ENCODE results near the gene PMVK. TPM values are rescaled to one million over a fixed set of nuclear protein-coding genes. Genes with fewer than 3 reads are reported as not detected.

PMVK gene
- total RNA-seq, 1 experiment from 2014 or later: 26.3 TPM

- Histone ChIP-seq H3K27ac (ENCODE audit: insufficient read length, low read depth, low read length) (no peak overlapping the region), H3K4ac (ENCODE audit: low read depth, low read length) (no peak overlapping the region)
- TF ChIP-seq, protein P1, sequence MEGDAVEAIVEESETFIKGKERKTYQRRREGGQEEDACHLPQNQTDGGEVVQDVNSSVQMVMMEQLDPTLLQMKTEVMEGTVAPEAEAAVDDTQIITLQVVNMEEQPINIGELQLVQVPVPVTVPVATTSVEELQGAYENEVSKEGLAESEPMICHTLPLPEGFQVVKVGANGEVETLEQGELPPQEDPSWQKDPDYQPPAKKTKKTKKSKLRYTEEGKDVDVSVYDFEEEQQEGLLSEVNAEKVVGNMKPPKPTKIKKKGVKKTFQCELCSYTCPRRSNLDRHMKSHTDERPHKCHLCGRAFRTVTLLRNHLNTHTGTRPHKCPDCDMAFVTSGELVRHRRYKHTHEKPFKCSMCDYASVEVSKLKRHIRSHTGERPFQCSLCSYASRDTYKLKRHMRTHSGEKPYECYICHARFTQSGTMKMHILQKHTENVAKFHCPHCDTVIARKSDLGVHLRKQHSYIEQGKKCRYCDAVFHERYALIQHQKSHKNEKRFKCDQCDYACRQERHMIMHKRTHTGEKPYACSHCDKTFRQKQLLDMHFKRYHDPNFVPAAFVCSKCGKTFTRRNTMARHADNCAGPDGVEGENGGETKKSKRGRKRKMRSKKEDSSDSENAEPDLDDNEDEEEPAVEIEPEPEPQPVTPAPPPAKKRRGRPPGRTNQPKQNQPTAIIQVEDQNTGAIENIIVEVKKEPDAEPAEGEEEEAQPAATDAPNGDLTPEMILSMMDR (conservative IDR thresholded peaks at IDR 0.05): no peak
Measured at GRCh38 chr1:154951901-154952657, 15.6 kb upstream of the PMVK start.

More at GRCh38 chr1:154951901-154952657, 15.6 kb upstream of the PMVK start:
- H4K20me1 ChIP-seq (ENCODE audit: control insufficient read depth, insufficient read depth, insufficient read length): no peaks in the 10 kb centered on the region
- no peak overlapping the region for H3K9ac ChIP-seq (ENCODE audit: extremely low read depth, insufficient read length, low read length)
- H2BK5ac ChIP-seq (ENCODE audit: insufficient read length, low read length): no peak overlapping the region
- no peak overlapping the region for H2BK15ac ChIP-seq (ENCODE audit: low read depth, low read length)
- Mint-ChIP-seq H3K4me3 (no peak overlapping the region), H3K27ac (peak overlapping the region in 2 of 3 experiments; percentile 28 to 91; a peak in 1 of 7 replicates), H3K27me3 (ENCODE audit: low read depth) (no peaks in the 10 kb centered on the region), H3K36me3 (ENCODE audit: insufficient read depth in 1 of 3, low read depth in 3 of 3) (peaks cover 2 to 11% (median 10%) of the 10 kb centered on the region in 3 experiments; a peak in 6 of 7 replicates), H3K9me3 (no peaks in the 10 kb centered on the region), H3K4me1 (peaks cover 38 to 42% of the 10 kb centered on the region in 2 experiments)
- no peak overlapping the region for H2AK5ac ChIP-seq (ENCODE audit: insufficient read length, low read length)
- no peak overlapping the region for H3K18ac ChIP-seq (ENCODE audit: insufficient read length, low read depth, low read length)
- no CpG with 5 or more reads among the region's 15 CpGs for WGBS (ENCODE audit: extremely low coverage, insufficient read length, low lambda C conversion rate)
- H3K4me2 ChIP-seq (ENCODE audit: insufficient read depth, insufficient read length, low read length): no peak overlapping the region
- no peak for DNase-seq
- H2BK20ac ChIP-seq (ENCODE audit: low read depth, low read length, poor library complexity, severe bottlenecking): no peak overlapping the region
- H3K23ac ChIP-seq (ENCODE audit: insufficient read length, low read depth, low read length): no peak overlapping the region
- no peak overlapping the region for H2AFZ ChIP-seq (ENCODE audit: low read length)
- H3K4me1 ChIP-seq (ENCODE audit: insufficient read depth, low read length): peaks cover 4% of the 10 kb centered on the region; the same call in 1 of the 2 replicates
- peaks cover 16% of the 10 kb centered on the region for H3K23me2 ChIP-seq (ENCODE audit: insufficient read length, low read depth, low read length, poor library complexity, severe bottlenecking)
- H3K79me1 ChIP-seq (ENCODE audit: insufficient read depth, low read depth, low read length, poor library complexity, severe bottlenecking): no peaks in the 10 kb centered on the region
- no peak overlapping the region for H2BK120ac ChIP-seq (ENCODE audit: low read depth, low read length, poor library complexity, severe bottlenecking)
- H3T11ph ChIP-seq (ENCODE audit: low read length): no peak overlapping the region
- no peak overlapping the region for H4K5ac ChIP-seq (ENCODE audit: insufficient read length, low read depth, low read length)
- no peak overlapping the region for H4K8ac ChIP-seq (replicated peaks; ENCODE audit: insufficient read length, low read depth, low read length)
- no peak overlapping the region for H2BK12ac ChIP-seq (ENCODE audit: insufficient read length, low read depth, low read length)
- no peak overlapping the region for H4K91ac ChIP-seq (ENCODE audit: insufficient read length, low read depth, low read length)
- no peak overlapping the region for H3K56ac ChIP-seq (ENCODE audit: insufficient read length, low read depth, low read length)
- H3K14ac ChIP-seq (ENCODE audit: insufficient read depth, low read length): no peak overlapping the region; the same call in 1 of the 2 replicates
- H3K9me3 ChIP-seq (ENCODE audit: control insufficient read depth, low read depth, low read length): no peaks in the 10 kb centered on the region
- H3K27me3 ChIP-seq (ENCODE audit: insufficient read depth, low read length): no peaks in the 10 kb centered on the region
- no peaks in the 10 kb centered on the region for H3K79me2 ChIP-seq (ENCODE audit: insufficient read depth, low read length)

All from H9 (cell line).